NCI-H146 (cell line): Measurements from ENCODE around the gene RPL15.
"Not testable (repeated sequence)": the region's sequence is repeated elsewhere in the genome, so short reads cannot be mapped to it uniquely, and the experiment has no call there.

Experiments
- DNase-seq: peaks from one replicate; lab custom pipeline; 2025; lab: John Stamatoyannopoulos, UW

RPL15 gene

DNA sequence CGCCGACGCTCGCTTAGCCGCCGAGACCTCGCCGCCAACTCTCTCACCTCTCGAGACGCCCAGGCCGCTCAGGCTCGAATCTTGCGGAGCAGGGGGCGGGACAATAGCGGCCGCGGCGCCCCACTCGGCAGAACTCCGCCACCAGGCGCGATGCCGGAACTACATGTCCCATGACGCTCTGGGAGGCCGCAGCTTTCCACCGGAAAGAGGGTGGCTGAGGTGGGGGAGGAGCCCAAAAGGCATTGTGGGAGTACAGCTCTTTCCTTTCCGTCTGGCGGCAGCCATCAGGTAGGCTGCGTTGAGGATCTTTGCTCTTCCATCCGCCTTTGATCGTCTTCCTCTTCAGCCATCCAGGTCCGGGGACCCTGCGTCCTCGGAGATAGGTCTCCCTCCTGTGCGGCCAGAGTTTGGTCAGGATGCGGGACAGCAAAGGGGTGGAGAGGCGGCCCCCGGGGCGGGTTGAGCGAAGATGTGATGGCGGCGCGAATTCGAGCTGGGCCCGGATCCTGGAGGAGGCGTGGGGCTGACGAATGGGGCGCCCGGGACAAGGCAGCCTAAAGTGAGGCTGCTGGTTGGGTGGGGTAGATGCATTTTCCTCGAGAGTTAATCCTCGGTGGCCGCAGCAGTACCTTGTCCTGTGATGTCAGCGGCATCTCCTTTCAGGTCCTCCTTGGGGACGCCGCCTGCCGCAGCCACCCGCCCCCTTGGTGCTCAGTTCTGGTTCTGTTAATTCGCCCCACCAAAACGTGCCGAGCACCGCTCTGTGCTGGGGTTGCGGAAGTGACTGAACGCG lies at the start of gene RPL15, which contains the start of gene NKIRAS1:
Gene RPL15 (plus strand): TSS at position 247 of the 793 bp plus-strand sequence. CDS start 728 bp downstream, outside the sequence.
Gene NKIRAS1 (minus strand): TSS at position 105 of the 793 bp plus-strand sequence. CDS start 6,086 bp downstream, outside the sequence.
- DNase-seq: peak; percentile 94

GRCh38 chr3:23867400-23867799 lies 49.5 kb upstream of the RPL15 start:
- no peak for DNase-seq

GRCh38 chr3:23867838-23868237 lies 49.1 kb upstream of the RPL15 start:
- no peak for DNase-seq

- DNase-seq: no peak
Observed at GRCh38 chr3:23869977-23870662, 46.8 kb upstream of the RPL15 start.

GRCh38 chr3:23870663-23871043 lies 46.3 kb upstream of the RPL15 start:
- not testable (repeated sequence) for DNase-seq

DNA sequence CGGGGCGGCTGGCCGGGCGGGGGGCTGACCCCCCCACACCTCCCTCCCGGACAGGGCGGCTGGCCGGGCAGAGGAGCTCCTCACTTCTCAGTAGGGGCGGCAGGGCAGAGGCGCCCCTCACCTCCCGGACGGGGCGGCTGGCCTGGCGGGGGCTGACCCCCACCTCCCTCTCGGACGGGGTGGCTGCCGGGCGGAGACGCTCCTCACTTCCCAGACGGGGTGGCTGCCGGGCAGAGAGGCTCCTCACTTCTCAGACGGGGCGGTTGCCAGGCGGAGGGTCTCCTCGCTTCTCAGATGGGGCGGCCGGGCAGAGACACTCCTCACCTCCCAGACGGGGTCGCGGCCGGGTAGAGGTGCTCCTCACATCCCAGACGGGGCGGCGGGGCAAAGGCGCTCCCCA lies 45.6 kb upstream of the RPL15 start:
- not testable (repeated sequence) for DNase-seq

- no peak for DNase-seq
Observed at GRCh38 chr3:23872330-23872729, 44.6 kb upstream of the RPL15 start.

DNA sequence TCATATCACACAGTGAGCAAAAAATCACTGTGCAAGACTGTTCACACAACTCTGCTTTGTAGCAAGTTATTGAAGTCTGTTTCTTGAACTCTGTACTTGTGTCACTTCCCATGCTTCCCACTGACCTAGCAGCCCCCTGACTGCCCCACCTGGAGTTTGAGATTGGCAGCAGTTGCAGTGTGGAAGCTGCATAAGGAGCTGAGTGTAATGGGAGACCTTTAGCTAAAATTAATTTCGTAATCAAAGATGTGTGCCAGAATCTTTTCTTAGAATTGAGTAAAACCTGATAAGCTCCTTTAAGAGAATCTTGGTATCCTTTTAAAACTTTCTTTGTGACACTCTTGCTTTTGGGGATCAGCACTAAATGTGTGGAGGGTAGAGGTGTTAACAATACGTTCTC lies 43.0 kb upstream of the RPL15 start:
- DNase-seq: no peak

- DNase-seq: no peak
Observed at GRCh38 chr3:23874359-23875112, 42.4 kb upstream of the RPL15 start.

- no peak for DNase-seq
Observed at GRCh38 chr3:23875113-23875725, 41.7 kb upstream of the RPL15 start.

- DNase-seq: no peak
Observed at GRCh38 chr3:23876923-23877322, 40.0 kb upstream of the RPL15 start.

DNA sequence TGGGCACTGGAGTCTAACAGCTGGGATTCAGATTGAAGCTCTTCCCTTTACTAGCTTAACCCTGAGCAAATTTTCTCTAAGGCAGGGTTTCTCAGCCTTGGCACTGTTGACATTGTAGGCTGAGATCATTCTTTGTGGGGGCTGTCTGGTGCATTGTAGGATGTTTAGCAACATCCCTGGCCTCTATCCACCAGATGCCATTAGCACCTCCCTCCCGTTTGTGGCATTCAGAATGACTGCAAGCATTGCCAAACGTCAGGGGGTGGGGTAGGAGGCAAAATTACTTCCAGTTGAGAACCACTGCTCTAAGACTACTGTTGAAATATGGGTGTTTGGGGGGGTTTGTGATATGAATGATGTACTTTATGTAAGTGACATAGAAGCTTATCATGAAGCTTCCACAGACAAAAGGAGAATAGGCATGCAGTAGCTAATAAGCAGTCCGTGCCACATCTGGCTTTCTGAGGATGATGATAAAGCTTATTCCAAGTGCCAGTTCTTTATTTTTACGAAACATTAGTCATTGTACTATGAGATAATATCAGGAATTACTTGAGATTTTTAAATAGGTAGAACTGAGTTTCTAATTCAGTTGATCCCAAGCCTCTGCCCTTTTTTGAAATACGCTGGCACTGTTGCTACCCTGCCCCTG lies 39.5 kb upstream of the RPL15 start:
- DNase-seq: no peak

DNA sequence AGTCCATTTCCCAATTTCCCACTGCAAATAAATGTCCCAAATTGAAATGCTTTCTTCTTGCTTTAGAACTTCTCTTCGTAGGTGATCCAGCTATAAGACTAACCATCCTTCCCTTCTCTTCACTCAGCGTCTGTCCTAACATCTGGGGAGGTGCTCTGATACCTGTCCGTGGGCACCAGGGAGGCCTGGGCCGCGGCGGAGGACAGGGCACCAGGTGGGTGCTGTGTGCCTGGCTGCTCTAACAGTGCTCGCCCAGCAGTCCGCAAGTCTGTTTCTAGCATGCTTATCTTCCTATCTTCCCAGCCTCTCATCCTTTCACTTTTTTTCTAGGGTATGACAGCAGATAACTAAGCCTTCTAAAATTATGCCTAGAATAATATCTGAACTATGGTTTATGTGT lies 37.4 kb upstream of the RPL15 start:
- DNase-seq: no peak

- DNase-seq: peak; percentile 8
Observed at GRCh38 chr3:23880703-23881339, 36.1 kb upstream of the RPL15 start.

GRCh38 chr3:23881993-23882392 lies 34.9 kb upstream of the RPL15 start:
- DNase-seq: not testable (repeated sequence)

- DNase-seq: no peak
Observed at GRCh38 chr3:23882487-23882918, 34.4 kb upstream of the RPL15 start.

DNA sequence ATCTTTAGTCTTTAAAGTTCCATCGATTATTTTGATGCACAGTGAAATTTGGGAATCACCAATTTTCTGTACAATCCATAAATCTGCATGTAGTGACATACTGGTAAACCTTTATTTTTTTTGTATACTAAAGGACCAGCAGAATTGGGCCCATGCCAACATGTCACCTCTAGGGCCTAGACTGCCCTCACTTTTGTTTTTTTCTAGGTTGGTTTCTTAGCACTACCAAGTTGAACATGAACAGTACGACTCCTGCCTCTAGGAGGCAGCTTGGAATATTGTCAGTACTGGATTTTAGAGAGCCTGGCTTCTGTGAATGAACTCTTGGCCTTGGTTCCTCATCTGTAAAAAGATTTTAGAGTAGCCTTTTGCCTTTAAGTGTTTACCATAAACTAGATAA lies 32.5 kb upstream of the RPL15 start:
- no peak for DNase-seq

GRCh38 chr3:23885210-23885609 lies 31.7 kb upstream of the RPL15 start:
- no peak for DNase-seq

- no peak for DNase-seq
Observed at GRCh38 chr3:23886311-23886710, 30.6 kb upstream of the RPL15 start.

DNA sequence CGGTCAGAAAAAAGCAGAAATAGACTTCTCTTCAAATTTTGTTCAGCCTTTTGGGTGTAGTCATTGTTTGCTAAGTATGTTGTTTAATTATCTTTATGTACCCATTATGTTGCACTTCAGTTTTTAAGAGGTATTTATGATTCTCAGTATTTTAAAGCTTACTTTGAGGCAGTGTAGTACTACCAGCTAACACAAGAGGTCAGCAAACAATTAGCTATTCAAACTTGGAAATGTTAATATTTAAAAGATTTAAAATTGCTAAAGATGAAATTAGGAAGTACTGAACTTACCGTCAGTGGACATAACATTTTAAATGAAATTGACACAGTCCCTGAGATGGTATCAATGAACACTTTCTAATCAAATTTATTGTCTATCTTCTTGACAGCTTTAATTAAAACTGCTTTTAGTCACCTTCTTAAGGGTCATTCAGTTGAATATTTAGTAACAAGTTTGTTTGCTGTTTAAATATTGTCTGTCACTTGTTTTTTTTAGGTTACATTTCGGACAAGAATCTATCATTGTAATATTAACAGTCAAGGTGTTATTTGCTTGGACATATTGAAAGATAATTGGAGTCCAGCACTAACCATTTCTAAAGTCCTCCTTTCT lies 28.2 kb upstream of the RPL15 start:
- no peak for DNase-seq

DNA sequence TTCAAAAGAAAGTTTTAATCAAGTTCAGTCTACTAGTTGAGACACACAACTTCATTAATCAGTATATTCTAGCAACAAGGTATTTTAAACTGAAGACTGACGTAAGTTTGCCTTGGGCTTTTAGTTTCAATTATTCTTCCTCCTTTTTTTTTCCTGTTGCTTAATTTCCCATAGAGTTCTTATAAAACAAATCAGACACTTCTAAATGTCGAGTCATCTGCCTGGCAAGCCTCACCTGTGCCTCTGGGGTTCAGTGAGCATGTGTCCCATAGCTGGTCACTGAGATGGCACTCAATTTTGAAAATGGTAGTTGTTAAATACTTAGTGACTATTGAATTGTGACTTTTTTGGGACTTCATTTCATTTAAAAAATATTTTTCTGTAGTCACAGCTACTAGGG lies 27.5 kb upstream of the RPL15 start:
- no peak for DNase-seq
